ENCODE results near the gene HEY2. TPM values are rescaled to one million over a fixed set of nuclear protein-coding genes. Genes with fewer than 3 reads are reported as not detected.

The HEY2 gene
- total and polyA plus RNA-seq, 11 donors: 19.9 to 50.9 (median 36.0) TPM

- Histone ChIP-seq H3K27me3 (peaks cover 0 to 78% (median 0%) of the 10 kb centered on the region in 9 donors), H3K9me3 (no peaks in the 10 kb centered on the region), H3K4me1 (peaks cover 0 to 52% (median under 1%) of the 10 kb centered on the region in 12 donors), H3K27ac (peak overlapping the region; percentile 71 to 99 (median 94)), H3K4me3 (peak overlapping the region; percentile 56 to 89 (median 79)), H3K36me3 (no peaks in the 10 kb centered on the region)
- intact Hi-C loops (cut with DNase I): loop anchor here (1.0 to 10.0 kb wide), 8 partner anchors 75 to 385 kb away; no protein-coding TSS in a partner anchor
- ATAC-seq (peak in 3 of 4 donors; percentile 6 to 20 (median 11)), DNase-seq (peak; percentile 51 to 80 (median 58))
- no peak for TF ChIP-seq CTCF (IDR thresholded peaks at IDR 0.05)
- TF ChIP-seq POLR2A (IDR thresholded peaks at IDR 0.05): no peak
- WGBS, 4 donors: 1 to 2% (median 1%) methylated on average over 49 to 76 of the region's 76 CpGs
These were observed 1.6 kb upstream of the HEY2 start for GRCh38 chr6:125747589-125748405.

GRCh38 chr6:125748406-125749172 is 843 bp upstream of the HEY2 start:
- WGBS, 4 donors: 0 to 1% (median 1%) methylated on average over 27 to 42 of the region's 42 CpGs
- TF ChIP-seq POLR2A (IDR thresholded peaks at IDR 0.05) (no peak), CTCF (IDR thresholded peaks at IDR 0.05) (no peak)
- peak overlapping the region; percentile 71 to 99 (median 94) for H3K27ac ChIP-seq
- H3K9me3 ChIP-seq: no peaks in the 10 kb centered on the region
- H3K4me3 ChIP-seq: peak overlapping the region; percentile 56 to 89 (median 79)
- ATAC-seq: peak in 3 of 4 donors; percentile 0 to 14 (median 5)
- H3K4me1 ChIP-seq: peaks cover 0 to 52% (median 2%) of the 10 kb centered on the region in 12 donors
- no peaks in the 10 kb centered on the region for H3K36me3 ChIP-seq
- intact Hi-C loops (cut with DNase I): loop anchor here (5.0 to 10.0 kb wide), 7 partner anchors 76 to 386 kb away; no protein-coding TSS in a partner anchor
- H3K27me3 ChIP-seq: peaks cover 0 to 82% (median 0%) of the 10 kb centered on the region in 9 donors
- DNase-seq: peak in 1 of 5 donors; percentile 40

- ATAC-seq: peak in 2 of 4 donors; percentile 2 to 26
- WGBS, 4 donors: 1 to 3% (median 2%) methylated on average over 34 to 35 of the region's 35 CpGs
- peak in 4 of 5 donors; percentile 44 to 66 (median 56) for DNase-seq
- TF ChIP-seq CTCF (IDR thresholded peaks at IDR 0.05) (no peak), POLR2A (IDR thresholded peaks at IDR 0.05) (no peak)
- Histone ChIP-seq H3K27me3 (peaks cover 0 to 87% (median 0%) of the 10 kb centered on the region in 9 donors), H3K36me3 (peaks cover 0 to 11% (median 0%) of the 10 kb centered on the region in 9 donors), H3K4me1 (peaks cover 0 to 49% (median 5%) of the 10 kb centered on the region in 12 donors), H3K4me3 (peak overlapping the region; percentile 56 to 89 (median 79)), H3K9me3 (no peaks in the 10 kb centered on the region), H3K27ac (peak overlapping the region; percentile 76 to 99 (median 94))
- intact Hi-C loops (cut with DNase I): loop anchor here (2.0 to 10.0 kb wide), 9 partner anchors 78 to 438 kb away; no protein-coding TSS in a partner anchor
These were observed 646 bp downstream of the HEY2 start for GRCh38 chr6:125749865-125750691.
